Gastrocnemius medialis (tissue), 4 donors: ENCODE data around the gene CALD1.

Experiments used
- CTCF ChIP-seq, 5 experiments: fragments of 450-650 bp in 3 of 5; fragments of 200-600 bp in 2 of 5; sonication (generic) in 2 of 5; IDR thresholded peaks in 4 of 5; conservative IDR thresholded peaks in 1 of 5; 1 replicate in 4 of 5; 2 replicates in 1 of 5; pipeline ENCODE4 v1.5.1; 2016 to 2019; ENCODE audit warnings: antibody characterized with exemption in 5 of 5, mild to moderate bottlenecking in 3 of 5, moderate library complexity in 3 of 5
- POLR2A ChIP-seq, 2 donors: fragments of 450-650 bp; IDR thresholded peaks; one replicate each; pipeline ENCODE4 v1.6.1; 2017; ENCODE audit warnings: antibody characterized with exemption in 2 of 2, mild to moderate bottlenecking in 2 of 2, moderate library complexity in 2 of 2

- no peak for TF ChIP-seq POLR2A (IDR thresholded peaks at IDR 0.05)
- no peak for TF ChIP-seq CTCF (IDR thresholded peaks at IDR 0.05 in 4 of 5, conservative IDR thresholded peaks at IDR 0.05 in 1 of 5)
Measured at GRCh38 chr7:134936893-134937510, 157.6 kb downstream of the CALD1 start.
